Prostate gland (tissue), 2 donors: ENCODE data around the gene ANXA2.

Experiments
- CTCF ChIP-seq, 4 experiments: fragments of 200-600 bp in 2 of 4; fragments of 450-650 bp in 2 of 4; sonication (generic) in 2 of 4; IDR thresholded peaks; 1 replicate in 3 of 4; 2 replicates in 1 of 4; pipeline ENCODE4 v1.5.1; 2016 to 2019; ENCODE audit warnings: antibody characterized with exemption in 4 of 4, mild to moderate bottlenecking in 2 of 4, moderate library complexity in 2 of 4
- POLR2A ChIP-seq: fragments of 450-650 bp; IDR thresholded peaks from one replicate; pipeline ENCODE4 v1.6.1; 2016; ENCODE audit warnings: antibody characterized with exemption, mild to moderate bottlenecking

DNA sequence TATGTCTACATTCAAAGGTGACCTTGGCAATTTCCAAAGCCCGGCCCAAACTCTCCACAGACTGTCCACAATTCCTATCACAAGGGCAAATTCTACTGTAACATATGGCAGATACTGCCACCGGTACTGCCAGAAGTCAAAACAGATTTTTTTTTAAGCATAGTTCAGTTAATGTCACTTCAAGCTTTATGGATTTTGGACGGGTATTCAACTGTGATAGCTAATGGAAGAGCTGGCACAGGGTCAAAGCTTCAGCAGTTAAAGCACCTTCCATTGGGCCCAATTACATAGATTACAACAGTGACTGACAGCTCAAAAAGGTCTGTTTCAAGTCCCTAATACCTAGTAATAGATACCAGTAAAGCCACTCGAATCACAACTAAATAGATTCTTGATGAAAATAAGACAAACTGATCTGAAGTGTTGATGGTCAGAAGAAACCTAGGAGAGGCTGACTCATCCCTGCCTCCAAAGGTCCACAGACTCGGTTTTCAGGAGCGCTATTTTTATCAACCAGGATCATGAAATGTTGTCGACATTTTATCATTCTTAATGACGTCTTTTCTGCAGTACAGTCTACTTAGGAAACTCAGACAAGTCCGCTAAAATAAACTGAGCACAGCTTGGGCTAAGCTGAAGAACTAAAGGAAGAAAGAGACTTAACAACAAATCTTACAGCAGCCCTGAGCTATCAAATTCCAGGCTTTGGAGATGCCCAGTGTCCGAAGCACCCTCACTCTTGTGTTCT is 38.7 kb downstream of the ANXA2 start:
- TF ChIP-seq CTCF (IDR thresholded peaks at IDR 0.05) (no peak), POLR2A (no peak)
